Measurements from ENCODE around the gene COX6B2.
A peak's percentile ranks its signal among the peaks of the same experiment; 100 is the strongest.

The COX6B2 gene

DNA sequence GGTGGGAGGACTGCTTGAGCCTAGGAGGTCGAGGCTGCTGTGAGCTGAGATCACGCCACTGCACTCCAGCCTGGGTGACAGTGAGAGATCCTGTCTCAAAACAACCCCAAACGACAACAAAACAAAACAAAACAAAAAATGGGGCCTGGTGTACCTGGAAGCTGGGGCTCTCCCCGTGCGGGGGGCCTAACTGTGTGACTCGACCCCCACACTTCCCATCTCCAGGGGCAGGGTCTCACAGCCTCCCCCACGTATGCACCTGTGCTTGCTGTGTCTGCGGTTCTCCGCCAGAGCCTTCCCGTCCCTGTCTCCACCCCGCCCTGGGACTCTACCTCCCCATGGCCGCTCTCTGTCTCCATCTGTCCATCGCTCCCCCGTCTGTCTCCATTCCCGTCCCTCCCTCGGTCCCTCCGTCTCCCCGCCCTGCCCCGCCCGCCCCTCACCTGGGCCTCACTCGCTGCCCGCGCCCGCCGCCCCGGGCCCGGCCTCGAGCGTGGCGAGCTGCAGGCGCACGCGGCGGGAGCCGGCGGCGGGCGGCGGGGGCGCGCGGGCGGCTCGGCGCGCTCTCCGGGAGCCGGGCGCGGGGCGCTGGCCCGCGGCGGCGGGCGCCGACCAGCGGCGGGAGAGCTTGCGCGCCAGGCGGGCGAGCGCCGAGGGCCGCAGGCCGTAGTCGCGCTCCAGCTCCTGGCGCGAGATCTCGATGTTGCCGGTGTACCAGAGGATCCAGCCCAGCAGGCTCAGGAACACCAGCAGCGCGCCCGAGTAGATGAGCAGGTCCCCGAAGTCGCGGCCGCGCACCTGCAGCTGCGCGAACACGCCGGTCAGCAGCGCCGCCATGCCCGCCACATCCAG is 29.0 kb upstream of the COX6B2 start:
- peak; percentile 69 to 90 (median 81) for DNase-seq

DNA sequence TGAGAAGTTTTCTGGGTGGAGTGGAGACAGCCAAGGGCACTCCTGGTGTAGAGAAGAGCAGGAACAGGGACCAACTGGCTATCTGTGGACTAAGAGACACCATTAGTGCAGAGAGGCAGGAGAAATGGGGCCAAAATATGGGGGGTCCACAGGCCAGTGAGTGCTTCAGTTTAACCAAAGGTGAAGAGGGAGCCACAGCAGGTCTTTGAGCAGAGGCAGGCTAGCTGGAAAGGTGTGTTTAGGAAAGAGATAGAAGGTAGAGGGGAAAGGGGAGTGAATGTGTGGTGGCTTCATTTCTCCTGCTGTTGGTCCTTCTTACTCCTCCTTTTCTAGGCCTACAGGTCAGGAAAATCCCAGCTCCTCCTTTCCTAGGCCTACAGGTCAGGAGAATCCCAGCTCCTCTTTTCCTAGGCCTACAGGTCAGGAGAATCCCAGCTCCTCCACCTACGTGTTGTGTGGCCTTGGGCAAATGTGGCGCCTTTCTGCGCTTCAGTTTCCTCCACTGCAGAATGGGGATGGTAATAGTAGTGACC is 28.1 kb upstream of the COX6B2 start:
- DNase-seq, result no peak

DNA sequence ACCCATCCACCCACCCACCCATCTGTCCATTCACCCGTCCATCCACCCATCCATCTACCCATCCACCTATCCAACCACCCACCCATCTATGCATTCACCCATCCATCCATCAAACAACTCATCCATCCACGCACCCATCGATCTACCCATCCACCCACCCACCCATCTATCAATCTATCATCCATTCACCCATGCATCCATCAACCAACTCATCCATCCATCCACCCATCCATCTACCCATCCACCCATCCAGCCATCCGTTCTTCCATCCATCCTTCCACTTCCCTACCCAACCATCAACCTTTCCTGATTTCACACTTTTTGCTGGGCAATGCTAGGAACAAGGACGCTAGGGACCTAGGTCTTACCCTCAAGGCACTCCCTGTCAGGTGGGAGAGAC is 27.5 kb upstream of the COX6B2 start:
- no peak for DNase-seq

DNA sequence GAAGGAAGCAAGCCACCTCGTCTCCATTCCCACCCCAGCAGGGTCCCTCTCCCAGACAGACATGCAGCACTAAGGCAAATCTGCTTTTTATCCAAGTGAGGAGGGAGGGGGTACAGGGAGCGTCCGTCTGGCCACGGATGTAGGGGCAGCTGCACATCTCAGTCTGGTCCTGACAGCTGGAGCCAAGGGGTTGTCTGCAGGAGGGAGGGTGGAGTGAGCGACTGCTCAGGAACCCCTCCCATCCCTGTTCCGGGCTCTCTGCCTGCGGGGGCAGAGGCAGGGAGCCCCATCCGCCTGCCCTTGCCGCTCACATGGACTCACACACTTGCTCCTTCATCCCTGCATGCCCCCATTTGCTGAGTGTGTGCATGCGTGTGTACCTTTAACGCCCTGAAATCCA is 24.7 kb upstream of the COX6B2 start:
- DNase-seq, result no peak

DNA sequence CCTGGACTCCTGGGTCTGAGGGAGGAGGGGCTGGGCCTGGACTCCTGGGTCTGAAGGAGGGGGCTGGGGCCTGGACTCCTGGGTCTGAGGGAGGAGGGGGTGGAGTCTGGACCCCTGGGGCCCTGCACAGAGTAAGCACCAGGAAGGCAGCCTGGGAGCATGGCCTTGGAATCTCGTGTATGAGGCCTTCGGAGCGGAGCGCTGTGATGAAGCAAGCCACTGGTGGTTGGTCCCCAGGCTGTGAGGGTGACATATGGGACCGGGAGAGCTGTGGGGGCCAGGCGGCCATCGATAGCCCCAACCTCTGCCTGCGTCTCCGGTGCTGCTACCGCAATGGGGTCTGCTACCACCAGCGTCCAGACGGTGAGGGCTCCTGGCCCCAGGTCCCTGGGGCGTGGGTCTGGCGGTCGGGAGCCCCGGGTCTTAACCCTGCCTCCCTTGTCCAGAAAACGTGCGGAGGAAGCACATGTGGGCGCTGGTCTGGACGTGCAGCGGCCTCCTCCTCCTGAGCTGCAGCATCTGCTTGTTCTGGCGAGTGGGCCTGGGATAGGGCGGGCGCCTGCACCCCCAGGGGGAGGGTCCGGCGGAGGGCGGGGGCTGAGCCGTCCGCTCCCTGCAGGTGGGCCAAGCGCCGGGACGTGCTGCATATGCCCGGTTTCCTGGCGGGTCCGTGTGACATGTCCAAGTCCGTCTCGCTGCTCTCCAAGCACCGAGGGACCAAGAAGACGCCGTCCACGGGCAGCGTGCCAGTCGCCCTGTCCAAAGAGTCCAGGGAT is 23.0 kb upstream of the COX6B2 start:
- no peak for DNase-seq

DNA sequence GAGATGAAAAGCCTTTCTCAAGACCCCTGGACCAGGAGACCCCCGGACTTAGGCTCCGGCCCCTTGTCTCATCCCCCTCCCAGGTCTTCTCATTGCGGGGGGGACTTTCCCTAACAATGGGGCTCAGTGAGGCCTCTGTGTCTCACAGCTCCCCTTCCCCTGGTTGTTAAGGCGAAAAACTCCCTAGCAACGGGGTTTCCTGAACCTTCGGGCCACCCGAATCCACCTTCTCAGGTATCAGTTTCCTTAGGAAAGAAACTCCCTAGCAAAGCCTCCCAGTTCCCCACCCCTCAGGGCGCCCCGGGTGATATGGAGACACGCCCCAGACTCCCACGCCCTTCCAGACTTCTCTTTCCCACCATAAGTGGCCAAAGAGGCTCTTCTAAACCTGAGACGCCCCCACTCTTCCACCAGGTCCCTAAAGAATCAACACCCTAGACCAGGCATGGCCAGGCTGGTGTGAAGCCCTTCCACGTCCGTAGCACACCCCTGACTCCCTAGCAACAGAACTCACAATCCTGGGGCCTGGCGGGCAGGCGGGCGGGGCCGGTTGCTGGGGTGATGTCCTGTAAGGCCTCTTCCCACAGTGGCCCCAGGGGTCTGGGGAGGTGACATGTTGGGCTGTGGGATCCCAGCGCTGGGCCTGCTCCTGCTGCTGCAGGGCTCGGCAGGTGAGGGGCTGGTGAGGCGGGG is 21.9 kb upstream of the COX6B2 start, which contains the start of gene TMEM190:
TSS of gene TMEM190 (plus strand) at position 586 of the 693 bp plus-strand sequence. CDS start at position 614, 28 bp downstream.
- no peak for DNase-seq

DNA sequence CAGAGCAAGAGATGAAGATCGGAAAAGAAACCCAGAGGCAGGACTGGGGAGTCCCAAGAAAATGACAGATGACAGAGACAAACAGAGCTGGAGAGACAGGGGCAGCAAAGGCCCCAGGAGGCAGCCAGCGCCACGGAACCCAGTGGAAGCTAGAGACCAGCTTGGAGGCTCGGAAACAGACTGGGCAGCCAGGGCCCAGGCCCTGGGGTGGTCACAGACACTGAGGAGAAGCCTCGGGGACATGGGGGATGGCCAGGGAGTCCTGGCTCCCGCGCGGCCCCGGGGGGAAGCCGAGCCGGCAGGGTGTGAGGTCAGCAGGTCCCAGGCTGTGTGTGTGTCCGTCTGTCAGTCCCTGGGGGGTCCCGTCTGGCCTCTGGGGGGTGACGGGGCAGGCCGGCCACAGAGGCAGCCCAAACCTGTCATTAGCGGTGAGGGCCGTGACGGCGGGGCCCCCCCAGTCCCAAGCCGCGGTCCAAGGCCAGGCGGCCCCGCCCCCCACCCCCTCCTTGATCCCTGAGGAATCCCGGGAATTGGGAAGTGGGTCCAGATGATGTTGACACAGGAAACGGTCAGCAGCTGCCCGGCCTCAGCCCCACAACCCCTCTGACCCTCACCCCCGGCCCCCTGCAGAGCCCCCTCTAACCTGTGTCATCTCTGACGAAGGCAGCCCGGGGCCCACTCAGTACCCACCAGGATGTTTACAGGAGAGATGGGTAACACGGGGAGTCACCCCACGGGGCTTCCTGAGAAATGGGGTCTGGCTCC is 19.7 kb upstream of the COX6B2 start:
- no peak for DNase-seq

DNA sequence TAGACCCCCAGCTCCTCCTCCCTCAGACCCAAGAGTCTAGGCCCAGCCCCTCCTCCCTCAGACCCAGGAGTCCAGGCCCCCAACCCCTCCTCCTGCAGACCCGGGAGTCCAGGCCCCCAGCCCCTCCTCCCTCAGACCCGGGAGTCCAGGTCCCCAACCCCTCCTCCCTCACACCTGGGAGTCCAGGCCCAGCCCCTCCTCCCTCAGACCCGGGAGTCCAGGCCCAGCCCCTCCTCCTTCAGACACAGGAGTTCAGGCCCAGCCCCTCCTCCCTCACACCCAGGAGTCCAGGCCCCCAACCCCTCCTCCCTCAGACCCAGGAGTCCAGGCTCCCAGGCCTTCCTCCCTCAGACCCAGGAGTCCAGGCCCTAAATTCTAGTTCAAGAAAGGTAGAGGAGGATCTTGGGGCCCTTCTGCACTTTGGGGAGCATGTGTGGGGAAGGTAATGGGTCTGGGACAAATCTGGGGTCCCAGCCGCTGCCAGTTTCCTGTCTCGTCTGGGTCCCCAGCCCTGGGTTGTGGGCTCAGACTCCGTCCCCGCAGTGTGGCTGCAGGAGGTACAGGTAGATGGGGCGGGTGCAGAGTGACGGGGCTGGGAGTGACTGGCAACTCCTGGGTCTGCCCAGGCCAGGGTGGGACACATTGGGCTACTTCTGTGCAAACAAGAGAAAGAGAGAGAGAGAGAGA is 18.9 kb upstream of the COX6B2 start:
- no peak for DNase-seq

DNA sequence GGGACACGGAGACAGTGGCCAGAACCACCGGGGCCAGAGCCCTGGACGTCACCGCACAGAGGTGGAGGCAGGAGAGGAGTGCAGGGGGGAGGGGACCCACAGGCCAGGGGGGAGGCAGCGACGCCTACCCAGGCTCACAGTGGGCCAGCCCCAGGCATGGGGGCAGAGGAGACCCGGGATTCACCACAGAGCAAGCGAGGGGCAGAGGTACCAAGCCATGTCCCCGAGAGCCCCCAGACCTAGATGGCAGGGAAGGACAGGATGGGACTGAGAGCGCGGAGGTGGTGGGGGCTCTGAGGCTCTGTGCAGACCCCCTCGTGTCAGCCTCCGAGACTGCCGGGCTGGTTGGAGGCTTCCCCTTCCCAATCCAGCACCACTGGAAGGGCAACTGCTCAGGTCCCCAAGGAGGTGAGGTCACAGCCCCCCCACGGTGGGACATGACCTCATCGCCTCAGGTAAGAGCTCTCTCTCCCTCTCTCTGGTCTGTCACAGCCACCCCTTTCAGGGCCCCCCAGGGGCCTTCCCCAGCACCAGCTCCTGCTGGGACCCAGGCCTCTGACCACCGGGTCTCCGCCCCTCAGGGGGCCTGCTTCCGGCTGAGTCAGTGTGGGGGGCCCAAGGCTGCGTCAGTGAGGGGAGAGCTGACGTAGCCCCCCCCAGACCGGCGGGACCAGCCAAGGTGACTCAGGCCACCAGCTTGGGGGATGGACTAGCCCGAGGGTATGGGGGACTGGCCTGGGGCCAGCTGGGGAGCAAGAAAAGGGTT is 18.0 kb upstream of the COX6B2 start:
- DNase-seq, result no peak

DNA sequence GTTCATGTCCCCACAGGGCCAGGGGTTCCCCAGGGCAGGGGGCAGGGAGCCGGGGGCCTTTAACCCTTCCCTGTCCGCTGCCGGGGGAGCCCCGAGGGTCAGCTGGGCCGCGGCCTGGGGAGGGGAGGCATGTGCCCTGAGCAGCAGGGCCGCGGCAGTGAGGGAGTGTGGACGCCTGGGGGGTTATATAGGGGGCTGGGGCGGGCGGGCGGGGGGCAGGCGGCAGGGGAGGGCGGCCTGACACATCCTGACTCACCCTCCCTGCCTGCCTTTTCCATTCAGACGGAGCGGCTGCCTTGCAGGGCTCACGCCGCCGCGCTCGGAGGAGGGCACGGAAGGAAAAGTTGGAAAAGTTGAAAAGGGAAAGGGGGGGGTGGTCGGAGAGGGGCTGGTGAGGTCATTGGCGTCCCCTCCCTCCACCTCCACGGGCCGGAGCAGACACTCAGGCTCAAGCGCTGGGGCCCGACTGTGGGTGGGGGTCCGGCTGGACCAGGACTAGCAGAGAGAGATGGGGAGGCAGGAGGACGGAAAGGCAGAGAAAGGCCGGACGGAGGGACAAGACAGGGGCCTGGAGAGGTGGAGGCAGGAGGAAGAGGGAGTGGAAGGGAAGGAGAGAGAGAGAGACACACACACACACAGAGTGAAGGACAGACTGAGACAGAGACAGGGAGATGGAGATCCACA is 15.9 kb upstream of the COX6B2 start, which contains the start of gene IL11:
TSS of gene IL11 (minus strand) at position 159 of the 684 bp plus-strand sequence. CDS start at position 6, 153 bp downstream.
- no peak for DNase-seq

DNA sequence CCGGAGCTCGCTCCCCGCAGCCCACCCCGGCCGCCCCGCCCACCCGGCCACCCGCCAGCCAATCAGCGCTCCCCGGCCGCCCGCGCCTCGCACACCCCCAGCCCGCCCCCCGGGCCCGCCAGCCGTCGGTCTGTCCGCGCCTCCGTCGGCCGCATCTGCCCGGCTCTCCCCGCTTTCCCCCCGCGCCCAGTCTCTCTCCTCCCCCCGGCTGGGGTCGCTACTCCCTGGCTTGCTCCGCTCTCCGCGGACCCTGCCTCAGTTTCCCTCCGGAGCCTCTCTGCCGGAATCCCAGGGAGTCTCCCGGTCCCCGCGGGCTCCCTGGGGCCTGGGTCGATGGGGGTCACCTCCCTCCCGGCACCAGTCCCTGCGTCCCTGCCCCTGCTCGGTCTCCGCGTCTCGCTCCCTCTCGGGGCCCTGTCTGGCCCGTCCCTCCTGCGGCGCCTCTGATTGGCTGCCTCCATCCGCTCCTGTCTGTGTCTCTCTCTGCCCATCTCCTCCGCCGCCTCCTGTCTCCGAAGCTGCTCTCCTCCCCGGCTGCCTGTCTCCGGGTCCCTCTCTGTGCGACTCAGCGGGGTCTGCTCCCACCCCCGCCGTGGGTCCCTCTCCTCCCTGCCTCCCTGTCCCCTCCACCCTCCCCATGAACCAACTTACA is 15.3 kb upstream of the COX6B2 start:
- peak in 2 of 3 donors; percentile 11 to 40 for DNase-seq

DNA sequence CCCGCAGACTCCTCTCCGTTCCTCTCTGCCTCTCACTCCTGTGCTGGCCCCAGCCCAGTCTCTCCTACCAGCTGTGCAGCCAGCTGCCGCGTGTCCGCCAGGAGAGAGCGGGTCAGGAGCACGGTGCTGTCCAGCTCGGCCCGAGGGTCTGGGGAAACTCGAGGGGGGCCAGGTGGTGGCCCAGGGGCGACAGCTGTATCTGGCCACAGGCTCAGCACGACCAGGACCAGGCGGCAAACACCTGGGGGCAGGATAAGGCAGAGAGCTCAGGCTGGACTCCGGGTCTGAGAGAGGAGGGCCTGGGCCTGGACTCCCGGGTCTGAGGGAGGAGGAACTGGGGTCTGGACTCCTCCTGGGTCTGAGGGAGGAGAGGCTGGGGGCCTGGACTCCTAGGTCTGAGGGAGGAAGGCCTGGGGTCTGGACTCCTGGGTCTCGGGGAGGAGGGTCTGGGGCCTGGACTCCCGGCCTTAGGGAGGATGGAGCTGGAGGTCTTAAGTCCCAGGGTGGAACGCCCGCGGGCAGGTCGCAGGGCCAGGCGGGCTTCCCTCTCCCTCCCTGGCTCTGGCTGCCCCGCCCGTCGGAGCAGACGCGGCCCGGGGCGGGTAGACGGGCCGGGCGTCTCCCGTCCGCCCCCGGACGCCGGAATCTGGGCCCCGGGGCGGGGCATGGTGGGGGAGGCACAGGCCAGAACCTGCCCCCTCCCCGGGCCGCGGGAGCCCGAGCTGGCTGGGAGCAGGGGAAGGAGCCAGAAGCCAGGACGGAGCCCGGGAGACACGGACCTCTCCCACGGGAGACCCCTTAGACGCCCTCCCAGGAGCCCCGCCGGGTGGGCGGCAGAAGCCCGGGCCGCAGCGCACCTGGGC is 14.4 kb upstream of the COX6B2 start:
- peak; percentile 57 to 84 (median 69) for DNase-seq

DNA sequence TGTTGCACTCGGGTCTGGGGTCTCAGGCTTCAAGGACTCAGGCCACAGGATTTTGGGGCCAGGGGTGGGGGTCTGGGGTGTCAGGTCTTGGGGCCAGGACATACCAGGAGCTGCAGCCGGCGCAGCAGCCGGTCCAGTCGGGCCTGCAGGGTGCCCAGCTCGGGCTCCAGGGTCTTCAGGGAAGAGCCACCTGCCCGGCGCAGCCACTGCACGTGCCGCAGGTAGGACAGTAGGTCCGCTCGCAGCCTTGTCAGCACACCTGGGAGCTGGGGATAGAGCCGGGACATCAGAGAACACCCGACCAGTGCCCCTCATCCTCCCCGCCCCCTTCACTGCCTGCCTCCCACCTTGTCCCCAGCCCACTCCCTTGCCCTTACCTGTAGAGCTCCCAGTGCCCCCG is 13.6 kb upstream of the COX6B2 start:
- DNase-seq, result no peak

DNA sequence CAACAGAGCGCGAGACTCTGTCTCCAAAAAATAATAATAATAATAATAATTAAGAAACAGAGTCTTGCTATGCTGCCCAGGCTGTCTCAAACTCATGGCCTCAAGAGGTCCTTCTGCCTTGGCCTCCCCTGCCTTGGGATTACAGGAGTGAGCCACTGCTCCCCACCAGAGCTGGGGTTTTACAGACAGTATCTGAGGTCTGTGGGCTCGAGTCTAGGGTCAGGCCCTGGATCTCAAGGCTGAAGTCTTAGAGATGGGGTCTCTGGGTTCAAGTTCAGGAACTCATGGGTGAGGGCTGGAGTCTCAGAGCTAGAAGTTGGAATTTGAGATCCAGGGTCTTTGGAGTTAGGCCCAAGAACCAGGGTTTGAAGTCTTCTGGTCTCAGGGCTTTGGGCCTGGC is 12.3 kb upstream of the COX6B2 start:
- DNase-seq, result no peak

DNA sequence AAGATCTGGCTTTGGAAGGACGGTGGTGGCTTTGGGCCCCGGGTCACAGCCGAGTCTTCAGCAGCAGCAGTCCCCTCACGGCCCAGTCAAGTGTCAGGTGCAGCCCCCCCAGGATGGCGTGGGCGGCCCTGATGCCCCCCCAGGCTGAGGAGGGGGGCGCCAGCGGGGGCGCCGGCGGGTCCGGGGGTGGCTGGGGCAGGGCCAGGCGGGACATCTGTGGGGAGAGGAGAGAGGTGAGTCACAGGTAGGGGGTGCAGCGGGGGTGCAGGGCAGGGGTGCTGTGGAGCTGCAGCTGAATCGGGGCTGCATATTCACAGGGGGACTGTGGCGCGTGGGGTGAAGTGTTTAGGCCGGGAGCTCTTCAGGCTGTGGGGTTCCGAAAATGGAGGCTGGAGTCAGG is 11.4 kb upstream of the COX6B2 start:
- DNase-seq, result no peak

DNA sequence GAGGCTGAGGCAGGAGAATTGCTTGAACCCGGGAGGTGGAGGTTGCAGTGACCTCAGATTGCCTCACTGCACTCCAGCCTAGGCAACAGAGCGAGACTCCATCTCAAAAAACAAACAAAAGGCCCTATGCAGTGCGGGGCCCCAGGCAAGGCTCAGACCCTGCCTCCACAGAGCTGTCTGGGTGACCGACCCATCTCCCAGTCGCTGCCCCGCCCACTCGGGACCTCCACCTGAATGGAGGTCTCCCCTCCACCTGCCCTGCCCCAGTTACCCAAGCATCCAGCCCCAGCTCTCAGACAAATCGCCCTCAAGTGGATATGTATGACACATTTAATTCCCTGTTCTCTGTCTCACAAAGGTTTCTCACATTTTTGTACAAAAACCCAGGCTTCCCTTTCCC is 10.7 kb upstream of the COX6B2 start:
- DNase-seq, result no peak

DNA sequence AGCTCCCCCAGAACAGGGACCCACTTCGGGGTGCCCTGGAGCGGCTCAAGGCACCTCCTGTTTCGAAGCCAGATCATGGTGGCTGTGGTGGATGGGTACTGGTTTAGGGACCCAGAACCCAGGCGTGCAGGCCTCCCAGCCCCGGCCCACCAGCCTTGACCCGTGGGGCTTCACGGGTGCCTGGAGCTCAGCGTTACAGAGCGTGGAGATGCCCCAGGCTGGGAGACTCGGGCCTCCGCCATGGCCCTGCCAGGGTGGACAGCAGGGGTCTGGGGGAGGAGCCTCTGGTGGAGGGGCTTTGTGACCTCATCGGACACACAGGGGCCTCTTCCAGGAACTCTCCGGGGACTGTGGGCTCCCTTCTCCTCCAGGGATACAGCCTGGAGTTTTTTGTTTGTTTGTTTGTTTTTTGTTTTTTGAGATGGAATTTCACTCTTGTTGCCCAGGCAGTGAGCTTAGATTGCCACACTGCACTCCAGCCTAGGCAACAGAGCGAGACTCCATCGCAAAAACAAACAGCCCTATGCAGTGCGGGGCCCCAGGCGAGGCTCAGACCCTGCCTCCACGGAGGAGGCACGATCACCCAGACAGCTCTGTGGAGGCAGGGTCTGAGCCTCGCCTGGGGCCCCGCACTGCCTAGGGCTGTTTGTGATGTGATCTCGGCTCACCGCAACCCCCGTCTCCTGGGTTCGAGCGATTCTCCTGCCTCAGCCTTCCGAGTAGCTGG is 8.6 kb upstream of the COX6B2 start, which contains the start of gene GARIN5B:
TSS of gene GARIN5B (minus strand) at position 271 of the 727 bp plus-strand sequence. CDS start at position 77, 194 bp downstream.
- DNase-seq, result no peak

Data from suppressor macrophage treated with lipopolysaccharide for 1 hour (primary cell).